SK-N-SH (cell line): Measurements from ENCODE around the gene DENND2A. TPM values are rescaled to one million over a fixed set of nuclear protein-coding genes. Genes with fewer than 3 reads are reported as not detected.

Experiments
- CTCF ChIA-PET: fragments of 300-600, 350-600 bp; formaldehyde crosslinking; extraction: SDS; loops from one replicate; lab custom pipeline; 2021; lab: Yijun Ruan, JAX
- POLR2A ChIA-PET: fragments of 350-600 bp; sonication (Branson Sonifier 250); formaldehyde crosslinking; extraction: SDS; loops from one replicate; lab custom pipeline; 2020; ENCODE audit warnings: antibody characterized with exemption, inconsistent platforms; lab: Yijun Ruan, JAX
- DNase-seq: peaks from one replicate; pipeline ENCODE4 v3.0.0; 2012
- H2AFZ ChIP-seq: fragments of 200-600 bp; sonication (generic); 2 replicates; pipeline ENCODE4 v1.8.1; 2016; ENCODE audit warnings: antibody characterized with exemption, mild to moderate bottlenecking, low read depth
- H3F3A ChIP-seq: fragments of 200-600 bp; sonication (generic); replicated peaks from 2 replicates; pipeline ENCODE3; 2016; ENCODE audit warnings: antibody characterized with exemption, mild to moderate bottlenecking; ENCODE audit not compliant: insufficient read depth
- H3K27ac ChIP-seq, 2 experiments: fragments of 200-500 bp in 1 of 2; fragments of 200-600 bp in 1 of 2; sonication (Bioruptor generic) in 1 of 2; sonication (generic), shearing (Covaris generic) in 1 of 2; 2 replicates each; pipeline versions ENCODE4 v1.5.1 to v1.6.1; 2014 to 2016; ENCODE audit warnings: low read depth in 2 of 2, inconsistent platforms in 1 of 2, low read length in 1 of 2, mild to moderate bottlenecking in 1 of 2, mixed read lengths in 1 of 2
- H3K27me3 ChIP-seq: fragments of 200-600 bp; sonication (generic), shearing (Covaris generic); 2 replicates; pipeline ENCODE4 v1.6.1; 2016; ENCODE audit warnings: mixed run types; ENCODE audit not compliant: insufficient read depth
- H3K36me3 ChIP-seq, 2 experiments: fragments of 200-500 bp in 1 of 2; fragments of 200-600 bp in 1 of 2; sonication (Bioruptor generic) in 1 of 2; sonication (generic) in 1 of 2; replicated peaks in 1 of 2; 2 replicates each; pipeline versions ENCODE3 to v1.5.1; 2014 to 2016; ENCODE audit warnings: low read length in 1 of 2, mild to moderate bottlenecking in 1 of 2; ENCODE audit not compliant: insufficient read depth in 2 of 2, control insufficient read depth in 1 of 2
- H3K4me1 ChIP-seq, 2 experiments: fragments of 200-500 bp in 1 of 2; fragments of 200-600 bp in 1 of 2; sonication (Bioruptor generic) in 1 of 2; sonication (generic), shearing (Covaris generic) in 1 of 2; 2 replicates each; pipeline versions ENCODE4 v1.5.1 to v1.6.1; 2014 to 2016; ENCODE audit warnings: low read depth in 1 of 2, low read length in 1 of 2, mixed run types in 1 of 2; ENCODE audit not compliant: insufficient read depth in 2 of 2, control insufficient read depth in 1 of 2
- H3K4me2 ChIP-seq: fragments of 200-600 bp; sonication (generic), shearing (Covaris generic); 2 replicates; pipeline ENCODE4 v1.6.1; 2017; ENCODE audit warnings: mixed run types
- H3K4me3 ChIP-seq, 2 experiments: fragments of 200-500 bp in 1 of 2; fragments of 200-600 bp in 1 of 2; sonication (Bioruptor generic) in 1 of 2; sonication (generic), shearing (Covaris generic) in 1 of 2; 2 replicates each; pipeline versions ENCODE4 v1.5.1 to v1.8.1; 2014 to 2016; ENCODE audit warnings: low read depth in 2 of 2, inconsistent platforms in 1 of 2, low read length in 1 of 2, mild to moderate bottlenecking in 1 of 2, mixed read lengths in 1 of 2, moderate library complexity in 1 of 2
- H3K79me2 ChIP-seq: fragments of 200-600 bp; sonication (generic); 2 replicates; pipeline ENCODE4 v1.8.1; 2017; ENCODE audit warnings: mild to moderate bottlenecking; ENCODE audit not compliant: insufficient read depth
- H3K9ac ChIP-seq: fragments of 200-600 bp; sonication (generic); 2 replicates; pipeline ENCODE4 v1.6.1; 2017; ENCODE audit warnings: mixed run types
- H3K9me2 ChIP-seq: fragments of 200-600 bp; sonication (generic); 2 replicates; pipeline ENCODE4 v1.6.1; 2017; ENCODE audit warnings: mixed run types
- H3K9me3 ChIP-seq: fragments of 200-600 bp; sonication (generic); 2 replicates; pipeline ENCODE4 v1.6.1; 2017; ENCODE audit warnings: mixed run types, mild to moderate bottlenecking, moderate library complexity
- H4K20me1 ChIP-seq: fragments of 200-600 bp; sonication (generic); 2 replicates; pipeline ENCODE4 v1.6.1; 2017; ENCODE audit warnings: mild to moderate bottlenecking, mixed run types; ENCODE audit not compliant: insufficient read depth
- ELF1 ChIP-seq: IDR thresholded peaks from 2 replicates; pipeline ENCODE4 v1.4.0; 2012
- GABPA ChIP-seq: IDR thresholded peaks from 2 replicates; pipeline ENCODE4 v1.4.0; 2012; ENCODE audit warnings: low read depth, mild to moderate bottlenecking
- GATA2 ChIP-seq: sonication (generic); formaldehyde crosslinking; IDR thresholded peaks from 2 replicates; pipeline ENCODE4 v1.5.0; 2020; ENCODE audit warnings: mild to moderate bottlenecking, missing genetic modification reagents
- JUND ChIP-seq: IDR thresholded peaks from 2 replicates; pipeline ENCODE4 v1.4.0; 2012
- NRF1 ChIP-seq: IDR thresholded peaks from 2 replicates; pipeline ENCODE4 v1.6.1; 2012; ENCODE audit warnings: low read depth, mild to moderate bottlenecking, low read length
- RXRA ChIP-seq: IDR thresholded peaks from 2 replicates; pipeline ENCODE4 v1.4.0; 2012; ENCODE audit warnings: low read depth, mild to moderate bottlenecking, borderline replicate concordance
- YY1 ChIP-seq: IDR thresholded peaks from 2 replicates; pipeline ENCODE4 v1.4.0; 2012; ENCODE audit warnings: low read depth, mild to moderate bottlenecking
- WGBS: methylation state at CpG from one replicate; pipeline ENCODE4 v1.1.6; 2017; ENCODE audit warnings: low lambda C conversion rate; 5-methylcytosine and 5-hydroxymethylcytosine counted together
- polyA plus RNA-seq, 3 experiments: library from polyadenylated mRNA; depleted of rRNA; stranded (reverse); fragments of >200 nt; gene quantifications; 2 replicates each; pipeline ENCODE4 v1.2.3, GENCODE V29; 2012
- TF ChIP-seq, protein P1 (sequence below): IDR thresholded peaks from 2 replicates; pipeline ENCODE4 v1.6.1; 2012; ENCODE audit warnings: mild to moderate bottlenecking, low read depth, low read length, moderate library complexity
- TF ChIP-seq, protein P2 (sequence below): IDR thresholded peaks from 2 replicates; pipeline ENCODE4; 2012
- TF ChIP-seq, protein P3 (sequence below): fragments of 200-600 bp; sonication (generic); IDR thresholded peaks from 2 replicates; pipeline ENCODE4 v1.6.1; 2017; ENCODE audit warnings: antibody characterized with exemption, mild to moderate bottlenecking, moderate library complexity
- TF ChIP-seq, protein P4 (sequence below): IDR thresholded peaks from 2 replicates; pipeline ENCODE4 v1.4.0; 2012; ENCODE audit warnings: low read depth

The DENND2A gene
- polyA plus RNA-seq, 1 of the 3 experiments (the other 2 are of a cell fraction), result 3.5 TPM

DNA sequence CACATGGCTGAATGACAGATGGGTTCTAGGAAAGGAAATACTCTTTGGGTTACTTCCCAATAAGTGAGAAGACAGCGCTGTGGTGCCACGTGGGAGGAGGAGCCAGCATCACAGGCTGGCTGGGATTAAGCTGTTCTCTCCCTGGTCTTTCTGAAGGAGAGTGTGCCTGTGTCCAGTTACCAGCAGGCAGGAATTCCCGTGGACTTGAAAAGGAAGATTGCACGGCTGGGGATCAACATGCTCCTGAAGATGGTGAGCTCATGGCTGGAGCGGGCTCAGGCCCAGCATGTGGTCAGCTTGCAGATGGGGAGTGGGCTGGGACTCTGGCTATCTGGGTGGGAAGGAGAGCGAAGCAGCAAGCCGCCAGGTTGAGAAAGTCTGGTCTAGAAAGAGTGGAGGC, 40.3 kb upstream of the DENND2A start:
- H3K4me2 ChIP-seq, result no peak overlapping the region
- ChIA-PET CTCF (interaction anchor here (0.5 to 1.0 kb wide), 2 partner anchors 17 to 28 kb away, joined by 3 read pairs; no protein-coding TSS in a partner anchor), POLR2A (no interaction called here)
- no peaks in the 10 kb centered on the region for H3K9me2 ChIP-seq
- no peaks in the 10 kb centered on the region for H3F3A ChIP-seq
- no peaks in the 10 kb centered on the region for H3K27me3 ChIP-seq
- H3K4me3 ChIP-seq, result no peak overlapping the region
- no peak for DNase-seq
- peaks cover 0 to 10% of the 10 kb centered on the region in 2 experiments for H3K36me3 ChIP-seq
- H3K79me2 ChIP-seq, result no peaks in the 10 kb centered on the region
- no peaks in the 10 kb centered on the region for H3K9me3 ChIP-seq
- H3K9ac ChIP-seq, result no peak overlapping the region
- H3K27ac ChIP-seq, result no peak overlapping the region
- no peak overlapping the region for H2AFZ ChIP-seq
- H4K20me1 ChIP-seq, result no peaks in the 10 kb centered on the region
- H3K4me1 ChIP-seq, result no peaks in the 10 kb centered on the region
- no peak for TF ChIP-seq GABPA
- TF ChIP-seq, protein P1, sequence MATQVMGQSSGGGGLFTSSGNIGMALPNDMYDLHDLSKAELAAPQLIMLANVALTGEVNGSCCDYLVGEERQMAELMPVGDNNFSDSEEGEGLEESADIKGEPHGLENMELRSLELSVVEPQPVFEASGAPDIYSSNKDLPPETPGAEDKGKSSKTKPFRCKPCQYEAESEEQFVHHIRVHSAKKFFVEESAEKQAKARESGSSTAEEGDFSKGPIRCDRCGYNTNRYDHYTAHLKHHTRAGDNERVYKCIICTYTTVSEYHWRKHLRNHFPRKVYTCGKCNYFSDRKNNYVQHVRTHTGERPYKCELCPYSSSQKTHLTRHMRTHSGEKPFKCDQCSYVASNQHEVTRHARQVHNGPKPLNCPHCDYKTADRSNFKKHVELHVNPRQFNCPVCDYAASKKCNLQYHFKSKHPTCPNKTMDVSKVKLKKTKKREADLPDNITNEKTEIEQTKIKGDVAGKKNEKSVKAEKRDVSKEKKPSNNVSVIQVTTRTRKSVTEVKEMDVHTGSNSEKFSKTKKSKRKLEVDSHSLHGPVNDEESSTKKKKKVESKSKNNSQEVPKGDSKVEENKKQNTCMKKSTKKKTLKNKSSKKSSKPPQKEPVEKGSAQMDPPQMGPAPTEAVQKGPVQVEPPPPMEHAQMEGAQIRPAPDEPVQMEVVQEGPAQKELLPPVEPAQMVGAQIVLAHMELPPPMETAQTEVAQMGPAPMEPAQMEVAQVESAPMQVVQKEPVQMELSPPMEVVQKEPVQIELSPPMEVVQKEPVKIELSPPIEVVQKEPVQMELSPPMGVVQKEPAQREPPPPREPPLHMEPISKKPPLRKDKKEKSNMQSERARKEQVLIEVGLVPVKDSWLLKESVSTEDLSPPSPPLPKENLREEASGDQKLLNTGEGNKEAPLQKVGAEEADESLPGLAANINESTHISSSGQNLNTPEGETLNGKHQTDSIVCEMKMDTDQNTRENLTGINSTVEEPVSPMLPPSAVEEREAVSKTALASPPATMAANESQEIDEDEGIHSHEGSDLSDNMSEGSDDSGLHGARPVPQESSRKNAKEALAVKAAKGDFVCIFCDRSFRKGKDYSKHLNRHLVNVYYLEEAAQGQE, result no peak
- 90% methylated on average over 7 of the region's 7 CpGs for WGBS

DNA sequence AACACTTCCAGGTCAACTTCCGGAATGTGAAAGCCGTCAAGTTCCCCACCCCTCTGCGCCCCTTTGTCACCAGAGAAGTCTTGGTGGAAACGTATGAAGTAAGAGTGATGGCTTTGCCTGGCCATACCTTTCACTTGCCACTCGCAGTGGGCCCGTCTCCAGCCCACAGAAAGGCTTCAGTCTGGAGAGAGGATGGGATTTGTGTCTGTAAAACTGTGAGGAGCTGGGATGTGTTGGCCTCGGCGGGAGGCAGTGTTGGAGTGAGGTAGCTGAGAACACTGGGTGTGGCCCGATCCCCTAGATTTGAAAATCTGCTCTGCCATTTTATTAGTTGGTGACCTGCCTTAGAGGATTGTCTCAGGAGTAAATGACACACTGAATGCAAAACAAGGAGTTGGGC, 38.6 kb upstream of the DENND2A start:
- POLR2A ChIA-PET, result no interaction called here
- Histone ChIP-seq H3K27ac (no peak overlapping the region), H3K79me2 (no peaks in the 10 kb centered on the region), H2AFZ (no peak overlapping the region), H3K9me2 (no peaks in the 10 kb centered on the region), H3K4me2 (no peak overlapping the region), H3K9me3 (no peaks in the 10 kb centered on the region), H4K20me1 (no peaks in the 10 kb centered on the region), H3K27me3 (no peaks in the 10 kb centered on the region), H3K4me3 (no peak overlapping the region)
- WGBS, result 98% methylated on average over 9 of the region's 9 CpGs
- CTCF ChIA-PET, result interaction anchor here (1.3 to 2.0 kb wide), 2 partner anchors 26 to 333 kb away, joined by 5 to 6 read pairs; no protein-coding TSS in a partner anchor
- no peak for TF ChIP-seq NRF1
- TF ChIP-seq, protein P2, sequence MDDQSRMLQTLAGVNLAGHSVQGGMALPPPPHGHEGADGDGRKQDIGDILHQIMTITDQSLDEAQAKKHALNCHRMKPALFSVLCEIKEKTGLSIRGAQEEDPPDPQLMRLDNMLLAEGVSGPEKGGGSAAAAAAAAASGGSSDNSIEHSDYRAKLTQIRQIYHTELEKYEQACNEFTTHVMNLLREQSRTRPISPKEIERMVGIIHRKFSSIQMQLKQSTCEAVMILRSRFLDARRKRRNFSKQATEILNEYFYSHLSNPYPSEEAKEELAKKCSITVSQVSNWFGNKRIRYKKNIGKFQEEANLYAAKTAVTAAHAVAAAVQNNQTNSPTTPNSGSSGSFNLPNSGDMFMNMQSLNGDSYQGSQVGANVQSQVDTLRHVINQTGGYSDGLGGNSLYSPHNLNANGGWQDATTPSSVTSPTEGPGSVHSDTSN, result no peak
- TF ChIP-seq GATA2 (CRISPR knock-in tag), result no peak
- TF ChIP-seq, protein P3, sequence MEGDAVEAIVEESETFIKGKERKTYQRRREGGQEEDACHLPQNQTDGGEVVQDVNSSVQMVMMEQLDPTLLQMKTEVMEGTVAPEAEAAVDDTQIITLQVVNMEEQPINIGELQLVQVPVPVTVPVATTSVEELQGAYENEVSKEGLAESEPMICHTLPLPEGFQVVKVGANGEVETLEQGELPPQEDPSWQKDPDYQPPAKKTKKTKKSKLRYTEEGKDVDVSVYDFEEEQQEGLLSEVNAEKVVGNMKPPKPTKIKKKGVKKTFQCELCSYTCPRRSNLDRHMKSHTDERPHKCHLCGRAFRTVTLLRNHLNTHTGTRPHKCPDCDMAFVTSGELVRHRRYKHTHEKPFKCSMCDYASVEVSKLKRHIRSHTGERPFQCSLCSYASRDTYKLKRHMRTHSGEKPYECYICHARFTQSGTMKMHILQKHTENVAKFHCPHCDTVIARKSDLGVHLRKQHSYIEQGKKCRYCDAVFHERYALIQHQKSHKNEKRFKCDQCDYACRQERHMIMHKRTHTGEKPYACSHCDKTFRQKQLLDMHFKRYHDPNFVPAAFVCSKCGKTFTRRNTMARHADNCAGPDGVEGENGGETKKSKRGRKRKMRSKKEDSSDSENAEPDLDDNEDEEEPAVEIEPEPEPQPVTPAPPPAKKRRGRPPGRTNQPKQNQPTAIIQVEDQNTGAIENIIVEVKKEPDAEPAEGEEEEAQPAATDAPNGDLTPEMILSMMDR, result no peak
- no peak for TF ChIP-seq ELF1
- no peak for TF ChIP-seq YY1
- TF ChIP-seq, protein P4, sequence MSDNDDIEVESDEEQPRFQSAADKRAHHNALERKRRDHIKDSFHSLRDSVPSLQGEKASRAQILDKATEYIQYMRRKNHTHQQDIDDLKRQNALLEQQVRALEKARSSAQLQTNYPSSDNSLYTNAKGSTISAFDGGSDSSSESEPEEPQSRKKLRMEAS, result no peak
- TF ChIP-seq RXRA, result no peak
- no peak for TF ChIP-seq JUND
- TF ChIP-seq, all 33 proteins: peak for 0
- Histone ChIP-seq H3F3A (no peaks in the 10 kb centered on the region), H3K36me3 (peaks cover 0 to 10% of the 10 kb centered on the region in 2 experiments), H3K9ac (no peak overlapping the region), H3K4me1 (peaks cover 0 to 5% of the 10 kb centered on the region in 2 experiments; a peak in 1 of 4 replicates)
- no peak for DNase-seq
